Sciatic nerve (tissue), 2 donors: ENCODE results near the gene ZNF124. TPM values are rescaled to one million over a fixed set of nuclear protein-coding genes. Genes with fewer than 3 reads are reported as not detected.

Experiments used
- ATAC-seq: fragments of 200-7000 bp; cut with Tn5 transposase; one replicate; pipeline ENCODE4 v1.9.1; 2020; ENCODE audit warnings: mild to moderate bottlenecking, moderate library complexity
- DNase-seq: peaks from one replicate; pipeline ENCODE4 v3.0.0-alpha.2; 2020; ENCODE audit warnings: low spot score
- intact Hi-C: fragments of 100-400 bp; cut with DNase I; formaldehyde crosslinking; loops from one replicate; pipeline ENCODE4 v1.14.2; 2022
- microRNA-seq: library from miRNA; unstranded; fragments of <30 nt; microRNA quantifications from one replicate; pipeline ENCODE4 v1.2.0, GENCODE V29; 2020
- total RNA-seq: library from RNA; stranded (reverse); fragmentation: NEBNext Ultra II Directional; extraction: Animal tissue kit (Norgen Biotek cat#: 25700); gene quantifications from one replicate; pipeline ENCODE4 v1.2.1, GENCODE V29; 2021
- donor health status: DM: no; HTN: no; CAD: no.
- donor health status: DM: no; HTN: no; CAD: no.

The ZNF124 gene
- total RNA-seq, 1 donor from 2014 or later, result 29.6 TPM

- DNase-seq (no peak), ATAC-seq (peak; percentile 34)
- intact Hi-C loops, result no loop called here
These were observed 52.8 kb downstream of the ZNF124 start for GRCh38 chr1:247118946-247119446.

DNA sequence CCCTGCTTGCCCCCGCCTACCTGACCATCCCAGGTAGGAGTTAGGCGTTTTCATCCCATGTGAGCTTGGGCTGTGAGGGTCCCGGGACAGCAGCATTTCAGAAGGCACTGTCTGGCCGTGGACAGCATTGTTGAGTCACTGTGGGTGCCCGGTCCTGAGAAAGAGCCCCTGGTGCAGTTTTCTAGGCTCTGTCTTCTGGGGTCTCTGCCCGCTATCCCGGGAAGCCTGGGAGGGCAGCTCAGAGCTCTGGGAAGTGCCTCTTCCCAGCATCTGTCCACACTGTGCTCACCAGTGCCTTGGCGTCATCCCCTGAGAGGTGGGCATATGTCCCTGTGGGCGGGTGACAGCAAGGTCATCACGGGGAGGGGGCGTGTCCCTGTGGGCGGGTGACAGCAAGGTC, 56.3 kb downstream of the ZNF124 start:
- DNase-seq (no peak), ATAC-seq (no peak)
- intact Hi-C loops, result no loop called here

DNA sequence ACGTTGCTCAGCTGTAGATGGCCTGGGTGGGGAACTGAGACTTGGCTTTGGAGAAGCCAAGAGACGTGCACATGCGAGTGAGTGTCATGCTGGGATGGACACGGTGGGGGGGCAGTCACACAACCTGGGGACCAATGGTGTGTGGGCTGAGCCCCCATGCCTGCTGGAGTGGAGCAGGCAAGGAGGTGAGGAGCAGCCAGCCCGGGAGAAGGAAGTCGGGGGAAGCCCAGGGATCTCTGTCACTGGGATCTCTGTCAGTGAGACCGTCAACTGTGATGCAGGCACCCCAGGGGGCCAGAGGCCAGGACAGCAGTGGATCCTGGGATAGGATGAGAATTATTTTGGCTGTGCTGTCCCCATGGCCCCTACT, 56.7 kb downstream of the ZNF124 start:
- intact Hi-C loops, result no loop called here
- DNase-seq (no peak), ATAC-seq (no peak)

DNA sequence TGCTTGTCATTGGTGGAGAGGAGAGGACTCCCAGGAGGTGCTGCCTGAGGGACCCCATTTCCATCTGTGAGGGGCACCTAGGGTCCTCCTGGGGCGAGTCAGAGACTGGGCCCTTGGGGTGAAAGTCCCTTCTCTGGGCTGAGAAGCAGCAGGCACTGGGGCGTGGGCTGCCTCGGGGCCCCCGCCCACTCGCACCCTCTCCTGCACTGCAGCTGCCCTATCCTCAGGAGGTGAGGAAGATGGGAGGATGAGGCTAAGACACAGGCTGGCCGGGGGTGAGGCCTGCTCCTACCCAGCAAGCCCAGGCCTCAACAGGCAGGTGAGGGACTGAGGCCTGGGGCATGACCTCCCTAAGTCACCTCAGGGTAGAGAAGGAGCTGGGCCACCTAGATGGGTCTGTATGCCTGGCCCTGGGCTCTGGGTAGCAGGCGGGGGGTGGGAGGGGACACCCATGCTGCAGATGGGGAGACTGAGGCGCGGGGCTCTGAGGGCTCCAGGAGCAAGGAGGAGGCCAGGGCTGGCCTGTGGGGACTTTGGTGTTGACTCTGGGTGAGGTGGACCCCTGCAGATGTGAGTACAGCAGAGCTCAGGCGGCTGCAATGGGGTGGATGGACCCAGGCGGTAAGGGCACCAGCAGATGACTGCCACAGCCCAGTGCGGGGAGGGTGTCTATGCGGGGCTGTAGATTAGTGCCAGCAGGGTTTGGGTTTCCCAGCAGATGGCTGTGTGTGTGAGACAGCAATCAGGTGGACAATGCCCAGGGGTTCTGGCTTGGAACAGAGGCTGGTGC, 57.3 kb downstream of the ZNF124 start:
- intact Hi-C loops, result no loop called here
- ATAC-seq (no peak), DNase-seq (no peak)

- ATAC-seq, result no peak
- no peak for DNase-seq
- intact Hi-C loops, result no loop called here
These were observed 58.0 kb downstream of the ZNF124 start for GRCh38 chr1:247113733-247114271.

DNA sequence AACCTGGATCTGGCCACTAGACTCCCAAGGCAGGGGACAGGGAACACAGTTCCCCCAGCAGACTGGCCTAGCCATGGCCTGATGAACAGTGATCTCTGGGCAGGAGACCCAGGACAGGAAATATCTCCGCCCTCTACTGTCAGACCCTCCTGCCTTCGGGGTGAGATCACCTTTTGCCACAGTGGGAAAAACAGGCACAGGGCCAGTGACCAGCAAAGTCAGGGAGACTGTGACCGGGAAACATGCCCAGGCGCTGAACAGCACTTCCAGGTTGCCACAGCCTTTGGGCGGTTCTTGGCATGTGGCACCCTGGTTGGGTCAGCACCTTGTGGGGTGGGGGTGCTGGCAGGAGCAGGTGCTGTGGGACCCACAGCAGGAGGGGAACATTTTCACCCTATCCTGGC, 58.7 kb downstream of the ZNF124 start:
- ATAC-seq (no peak), DNase-seq (no peak)
- intact Hi-C loops, result no loop called here

- DNase-seq, result no peak
- no peak for ATAC-seq
- intact Hi-C loops, result no loop called here
These were observed 59.4 kb downstream of the ZNF124 start for GRCh38 chr1:247112479-247112781.

DNA sequence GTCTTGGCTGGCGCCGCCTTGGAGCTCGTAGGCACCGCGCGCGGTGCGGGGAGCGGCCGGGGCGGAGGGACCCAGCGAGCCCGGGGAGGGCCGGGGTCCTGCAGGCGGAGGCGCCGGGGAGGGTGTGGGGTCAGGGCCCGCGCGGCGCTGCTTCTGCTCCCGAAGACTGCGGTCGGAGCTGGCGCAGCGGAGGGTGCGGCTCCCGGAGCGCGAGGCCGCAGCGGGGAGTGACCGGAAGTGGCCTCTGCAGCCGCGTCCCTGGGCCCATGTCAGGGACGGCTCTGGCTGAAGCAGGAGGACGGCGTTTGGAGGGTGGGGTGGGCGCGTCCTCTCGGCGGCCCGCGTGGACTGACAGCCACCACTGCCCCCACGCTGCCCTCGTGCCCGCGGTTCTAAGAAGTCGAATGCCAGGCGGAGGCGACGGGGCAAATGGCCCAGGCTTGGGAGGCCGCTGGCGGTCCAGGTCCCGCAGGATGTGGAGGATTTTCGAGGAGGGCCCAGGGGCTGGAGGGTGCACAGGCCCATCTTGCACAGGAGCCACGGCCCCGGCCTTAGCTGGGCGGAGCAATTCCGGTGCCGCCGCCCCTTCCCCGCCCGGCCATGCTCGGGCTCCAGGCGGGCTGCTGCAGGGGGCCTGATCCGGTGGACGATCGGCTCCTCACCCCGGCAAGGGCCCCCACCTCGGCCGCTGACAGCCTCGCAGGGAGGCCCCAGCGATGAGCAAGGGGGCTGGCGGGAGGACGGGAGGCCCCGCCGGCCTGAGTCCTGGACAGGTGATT, 59.9 kb downstream of the ZNF124 start:
- intact Hi-C loops, result no loop called here
- ATAC-seq (peak; percentile 95), DNase-seq (peak; percentile 80)

DNA sequence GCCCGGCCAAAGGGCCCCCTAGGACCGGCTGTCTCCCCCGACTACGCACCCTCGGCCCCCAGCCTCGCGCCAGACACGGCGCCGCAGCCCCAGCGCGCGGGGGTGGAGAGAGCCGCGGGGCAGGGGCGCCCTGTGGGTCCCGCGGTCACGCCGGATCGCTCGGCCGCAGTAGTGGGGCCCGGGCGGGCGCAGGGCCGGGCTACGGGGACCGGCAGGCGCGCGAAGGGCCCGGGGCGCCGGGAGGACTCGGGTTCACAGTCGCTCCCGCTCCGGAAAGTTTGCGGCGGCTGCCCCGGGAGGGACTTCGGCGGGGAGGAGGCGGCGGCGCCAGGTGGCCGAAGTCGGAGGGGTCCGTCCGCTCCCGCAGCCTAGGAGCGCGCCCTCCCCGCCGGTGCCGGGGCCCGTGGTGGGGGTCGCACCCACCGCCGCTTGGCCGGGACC, 60.5 kb downstream of the ZNF124 start:
- intact Hi-C loops, result no loop called here
- no peak for DNase-seq
- ATAC-seq, result peak; percentile 12

GRCh38 chr1:247110627-247111258, 61.1 kb downstream of the ZNF124 start:
- DNase-seq, result no peak
- ATAC-seq, result no peak
- intact Hi-C loops, result no loop called here

DNA sequence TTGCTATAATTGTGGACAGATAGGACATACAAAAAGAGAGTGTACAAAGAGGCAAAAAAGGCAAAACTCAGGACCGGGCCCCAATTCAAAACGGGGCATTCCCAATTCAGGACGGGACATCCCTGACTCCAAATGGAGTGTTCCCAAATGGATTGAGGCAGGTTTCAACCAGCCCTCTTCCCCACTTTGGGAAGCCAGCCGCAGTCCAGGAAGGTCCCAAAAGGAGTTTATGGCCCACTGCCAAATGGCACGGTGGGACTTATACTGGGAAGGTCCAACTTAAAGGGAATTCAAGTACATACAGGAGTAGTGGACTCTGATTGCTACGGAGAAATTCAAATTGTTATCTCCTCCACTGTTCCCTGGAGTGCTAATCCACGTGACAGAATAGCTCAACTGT, 64.1 kb downstream of the ZNF124 start:
- intact Hi-C loops, result no loop called here
- no peak for DNase-seq

DNA sequence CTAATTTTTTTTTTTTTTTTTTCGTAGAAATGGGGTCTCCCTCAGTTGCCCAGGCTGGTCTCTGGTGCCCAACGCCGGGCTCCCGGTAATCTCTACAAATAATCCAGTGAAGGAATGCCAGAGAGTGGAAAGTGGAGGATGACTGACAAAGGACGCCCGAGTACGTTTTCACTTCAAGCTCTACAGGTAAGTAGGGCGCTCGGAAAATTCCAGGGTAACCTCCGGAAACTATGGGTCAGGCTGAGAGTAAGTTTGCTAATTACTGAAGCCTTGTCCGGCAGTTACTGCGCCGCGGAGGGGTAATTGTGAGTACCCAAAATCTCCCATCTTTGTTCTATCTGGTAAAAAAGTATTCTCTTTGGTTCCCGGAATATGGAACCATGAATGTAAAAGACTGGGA, 65.9 kb downstream of the ZNF124 start:
- no peak for ATAC-seq
- no peak for DNase-seq
- intact Hi-C loops, result no loop called here

More for the DNA sequence above, 64.1 kb downstream of the ZNF124 start:
- no peak for ATAC-seq

Small RNA genes lying within 50 kb of the gene (microRNA-seq; reads per million reads assigned to microRNA genes)
- gene MIR3916, result not detected

Other genes with a start within 250 kb of the ZNF124 start
- gene AHCTF1, start 240.1 kb downstream of the ZNF124 start, total RNA-seq, result 46.4 TPM
- 0.18 TPM for gene ZNF695, start 164.0 kb downstream of the ZNF124 start, total RNA-seq
- 3.2 TPM for gene ZNF670, start 93.2 kb downstream of the ZNF124 start, total RNA-seq
- 6.7 TPM for gene ZNF669, start 67.7 kb downstream of the ZNF124 start, total RNA-seq
- not detected for gene VN1R5, start 84.1 kb upstream of the ZNF124 start, total RNA-seq
- 30.0 TPM for gene ZNF496, start 159.8 kb upstream of the ZNF124 start, total RNA-seq
- gene NLRP3, start 244.2 kb upstream of the ZNF124 start, total RNA-seq, result 6.6 TPM